Right hindlimb (tissue), 1 donor: ENCODE results near the gene DMBX1.

Source experiments
- DNase-seq: peaks from one replicate; pipeline ENCODE4 v3.0.0-alpha.2; 2018

DMBX1 gene

DNA sequence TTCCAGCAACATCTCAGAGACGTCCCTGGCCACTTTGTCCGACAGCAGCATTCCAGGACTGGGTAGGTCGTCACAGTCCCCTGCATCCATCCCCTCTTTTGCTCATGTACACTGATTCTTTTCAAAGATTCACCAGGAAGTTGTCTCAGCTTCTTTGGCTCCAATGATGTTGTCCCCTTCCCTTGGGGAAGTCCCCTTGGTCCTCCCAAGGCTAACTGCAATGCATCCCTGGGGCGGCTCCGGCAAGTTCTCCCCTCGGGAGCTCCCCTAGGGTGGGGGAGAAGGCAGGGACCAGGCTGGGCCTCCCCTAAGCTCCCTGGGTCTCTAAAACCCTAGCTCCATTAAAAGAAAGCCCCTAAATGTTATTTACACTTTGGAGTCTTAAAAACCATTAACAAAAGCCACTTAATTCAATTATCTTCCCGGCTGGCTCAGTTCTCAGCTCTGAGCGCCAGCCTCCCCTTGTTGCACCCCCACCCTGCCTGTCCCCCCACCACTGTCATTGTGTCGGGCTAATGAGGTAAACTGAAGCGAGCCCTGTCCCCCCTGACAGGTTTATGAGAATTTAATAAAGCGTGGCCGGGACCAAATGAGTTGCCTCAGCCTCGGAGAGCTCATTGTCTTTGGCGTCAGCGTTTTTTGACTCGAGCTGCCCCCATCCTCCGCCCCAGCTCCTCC is 36.5 kb downstream of the DMBX1 start:
- DNase-seq, result no peak

DNA sequence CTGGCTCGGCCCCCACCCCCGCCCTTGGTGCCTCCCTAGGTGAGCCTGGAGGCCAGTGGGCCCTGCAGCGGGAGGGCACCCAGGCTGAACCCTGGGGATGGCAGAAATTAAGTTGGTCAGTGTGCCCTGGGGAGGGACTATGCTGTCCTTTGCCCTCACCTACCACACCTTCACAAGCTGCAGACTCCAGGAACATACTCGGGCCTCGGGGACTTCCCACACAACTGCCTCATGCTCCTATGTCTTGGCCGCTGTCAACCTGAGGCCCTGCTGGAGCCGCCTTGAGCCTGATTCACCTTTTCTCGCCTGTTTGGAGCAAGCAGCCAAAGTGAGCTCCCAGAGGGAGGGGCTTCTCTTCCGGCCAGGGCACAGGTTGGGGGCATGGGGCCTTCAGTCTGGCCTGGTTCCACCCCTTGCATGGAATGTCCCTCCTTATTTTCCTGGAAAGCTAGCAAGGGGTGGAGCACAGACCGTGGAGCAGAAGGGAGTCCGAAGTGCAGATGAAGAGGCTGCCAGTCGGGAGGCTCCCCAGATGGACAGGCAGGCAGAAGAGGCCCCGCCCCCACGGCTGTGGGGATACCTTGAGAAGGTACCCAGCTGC is 37.2 kb downstream of the DMBX1 start:
- no peak for DNase-seq

DNA sequence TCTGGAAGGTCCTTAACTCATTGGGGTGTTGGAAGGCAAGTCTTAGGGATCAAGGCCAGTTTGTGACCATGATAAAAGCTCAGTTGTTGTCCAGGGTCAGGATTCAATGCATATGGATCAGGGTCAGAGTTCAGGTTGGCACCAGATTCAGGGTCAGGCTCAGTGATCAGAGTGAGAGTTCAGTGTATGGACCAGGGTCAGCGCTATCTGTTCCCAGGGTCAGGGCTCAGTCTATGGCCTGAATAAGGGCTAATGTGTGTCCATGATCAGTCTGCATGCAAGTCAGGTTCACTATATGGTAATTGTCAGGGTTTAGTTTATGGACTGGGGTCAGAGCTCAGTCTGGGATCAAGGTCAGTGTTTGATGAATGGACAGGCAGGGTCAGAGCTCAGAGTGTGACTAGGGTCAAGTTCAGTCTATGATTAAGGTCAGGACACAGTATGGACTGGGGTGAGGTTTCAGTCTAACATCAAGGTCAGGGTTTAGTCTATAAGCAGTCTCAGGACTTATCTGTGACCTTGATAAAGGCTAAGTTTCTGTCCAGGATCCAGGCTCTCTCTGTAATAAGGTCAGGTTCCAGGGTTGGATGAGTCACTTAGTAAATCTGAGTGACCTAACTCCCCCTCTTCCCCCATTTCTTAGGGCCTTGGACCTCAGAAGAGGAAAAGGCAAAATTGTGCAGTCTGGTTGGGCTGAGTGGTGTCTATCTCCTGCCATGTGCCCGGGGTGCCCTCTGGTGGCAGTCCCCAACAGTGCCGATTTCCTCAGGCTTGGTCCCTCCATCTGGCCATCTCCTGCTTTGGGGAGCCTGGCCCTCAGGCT is 38.0 kb downstream of the DMBX1 start:
- peak; percentile 75 for DNase-seq

DNA sequence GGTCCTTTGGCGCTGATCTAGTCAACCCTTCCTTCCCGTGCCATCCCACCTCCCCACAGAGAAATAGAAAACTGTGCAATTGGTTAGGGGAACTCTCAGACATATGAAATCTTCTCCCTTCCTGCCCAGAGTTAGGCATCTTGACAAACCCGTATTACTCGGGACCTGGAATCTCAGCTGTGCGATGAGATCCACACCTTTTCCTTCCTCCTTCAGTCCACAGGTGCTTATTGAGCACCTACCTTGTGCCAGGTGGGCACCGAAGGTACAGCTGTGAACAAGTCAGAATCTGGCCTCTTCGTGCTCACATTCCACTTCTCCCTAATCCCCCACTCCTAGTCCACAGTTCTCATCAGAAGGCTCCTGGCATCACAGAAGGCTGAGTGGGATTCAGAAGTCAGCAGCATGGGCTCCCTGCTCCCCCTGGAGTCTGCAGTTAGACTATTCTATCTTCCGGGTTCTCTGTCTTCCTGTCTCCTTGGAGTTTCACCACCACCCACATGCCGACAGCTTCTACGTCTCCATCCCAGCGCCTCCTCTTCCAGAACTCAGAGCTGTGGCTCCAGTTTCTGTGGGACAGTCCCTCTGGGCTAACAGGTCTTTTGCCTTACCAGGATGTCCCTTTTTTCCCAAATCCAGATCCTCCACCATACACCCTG is 38.8 kb downstream of the DMBX1 start:
- DNase-seq, result no peak

DNA sequence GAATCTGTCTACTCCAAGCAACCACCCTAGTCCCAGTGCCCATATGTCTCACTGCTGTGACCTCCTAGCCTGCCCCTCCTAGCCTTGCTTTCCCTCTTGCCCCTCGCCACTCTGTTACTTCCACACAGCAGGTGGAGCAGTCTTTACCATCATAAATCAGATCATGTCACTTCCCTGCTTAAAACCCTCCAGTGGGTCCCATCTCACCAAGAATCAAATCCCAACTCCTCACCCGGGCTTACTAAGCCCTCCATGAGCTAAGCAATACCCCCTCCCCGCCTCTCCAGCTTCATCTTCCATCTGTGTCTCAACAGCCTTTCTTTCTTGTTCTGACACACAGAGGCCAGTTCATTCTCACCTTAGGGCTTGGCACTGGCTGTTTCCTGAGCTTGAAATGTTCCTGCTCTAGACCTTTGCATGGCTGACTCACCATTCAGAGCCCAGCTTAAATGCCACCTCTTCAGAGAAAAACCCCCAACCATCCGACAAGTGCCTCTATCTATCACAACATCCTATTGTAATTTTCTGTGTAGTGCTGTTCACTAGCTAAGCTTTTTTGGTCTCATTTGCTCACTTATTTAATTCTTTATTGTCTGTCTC is 39.5 kb downstream of the DMBX1 start:
- no peak for DNase-seq

DNA sequence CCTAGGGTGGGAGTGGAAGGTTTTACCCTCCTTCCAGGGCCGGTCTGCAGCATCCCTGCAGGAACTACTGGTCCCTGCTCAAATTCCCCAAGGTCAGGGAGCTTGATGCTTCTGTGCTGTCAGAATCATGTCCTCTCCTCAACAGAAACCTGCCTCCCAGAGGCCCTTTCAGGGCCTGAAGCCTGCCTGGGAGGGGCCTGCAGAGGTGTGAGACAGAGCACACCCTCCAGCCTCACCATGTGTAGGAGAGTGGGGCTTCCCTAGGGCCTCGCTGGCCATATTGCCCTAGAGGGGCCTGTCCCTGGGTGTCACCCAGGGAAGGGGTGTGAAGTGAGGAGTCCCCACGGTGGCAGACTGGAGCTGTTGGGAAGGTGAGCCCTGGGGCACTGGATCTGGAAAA is 40.7 kb downstream of the DMBX1 start:
- DNase-seq, result no peak

DNA sequence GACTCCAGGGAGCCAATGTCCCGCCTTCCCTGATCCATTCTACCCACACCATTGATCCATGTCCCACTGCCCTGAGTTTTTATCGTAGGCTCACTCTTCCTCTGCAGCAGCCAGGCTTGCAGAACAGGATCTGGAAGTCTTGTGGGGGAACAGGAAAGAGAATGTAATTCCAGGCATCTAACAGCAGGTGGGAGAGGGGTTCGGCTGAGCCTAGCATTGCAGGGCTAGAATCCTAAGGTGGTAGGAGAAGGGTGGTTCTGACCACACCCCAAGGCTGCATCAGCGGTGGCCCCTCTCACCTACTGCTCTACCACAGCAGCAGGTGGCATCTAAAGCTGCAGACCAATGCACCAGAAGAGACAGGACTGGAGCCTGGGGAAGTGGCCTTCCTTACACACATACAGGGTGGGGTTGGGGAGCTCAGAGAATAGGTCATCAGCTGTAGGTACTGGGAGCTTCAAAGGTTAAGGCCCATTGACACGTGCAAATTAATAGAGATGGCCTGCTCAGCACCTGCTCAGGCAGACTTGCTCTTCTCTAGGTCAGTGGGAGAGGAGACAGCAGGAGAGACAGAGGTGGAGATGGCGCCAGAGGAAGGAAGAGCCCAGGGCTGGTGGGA is 41.3 kb downstream of the DMBX1 start:
- no peak for DNase-seq

DNA sequence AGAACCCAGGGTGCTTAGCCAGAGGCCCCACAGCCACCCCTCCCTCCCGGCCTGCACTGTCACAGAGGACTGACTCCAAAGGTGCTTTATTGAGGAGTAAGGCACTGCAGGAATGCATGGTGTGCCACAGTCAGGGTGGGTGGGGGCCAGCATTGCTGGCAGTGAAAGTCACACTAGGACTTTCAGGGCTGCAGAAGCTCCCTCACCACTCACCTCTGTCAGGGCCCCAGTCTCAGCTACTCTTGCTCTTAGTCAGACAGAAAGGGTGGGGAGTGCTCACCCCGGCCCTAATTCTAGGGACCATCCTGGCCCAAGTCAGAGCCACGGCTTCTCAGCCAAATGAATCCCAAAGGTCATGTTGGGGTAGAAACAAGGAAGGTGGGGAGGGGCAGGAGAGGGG is 42.5 kb downstream of the DMBX1 start:
- DNase-seq, result no peak

DNA sequence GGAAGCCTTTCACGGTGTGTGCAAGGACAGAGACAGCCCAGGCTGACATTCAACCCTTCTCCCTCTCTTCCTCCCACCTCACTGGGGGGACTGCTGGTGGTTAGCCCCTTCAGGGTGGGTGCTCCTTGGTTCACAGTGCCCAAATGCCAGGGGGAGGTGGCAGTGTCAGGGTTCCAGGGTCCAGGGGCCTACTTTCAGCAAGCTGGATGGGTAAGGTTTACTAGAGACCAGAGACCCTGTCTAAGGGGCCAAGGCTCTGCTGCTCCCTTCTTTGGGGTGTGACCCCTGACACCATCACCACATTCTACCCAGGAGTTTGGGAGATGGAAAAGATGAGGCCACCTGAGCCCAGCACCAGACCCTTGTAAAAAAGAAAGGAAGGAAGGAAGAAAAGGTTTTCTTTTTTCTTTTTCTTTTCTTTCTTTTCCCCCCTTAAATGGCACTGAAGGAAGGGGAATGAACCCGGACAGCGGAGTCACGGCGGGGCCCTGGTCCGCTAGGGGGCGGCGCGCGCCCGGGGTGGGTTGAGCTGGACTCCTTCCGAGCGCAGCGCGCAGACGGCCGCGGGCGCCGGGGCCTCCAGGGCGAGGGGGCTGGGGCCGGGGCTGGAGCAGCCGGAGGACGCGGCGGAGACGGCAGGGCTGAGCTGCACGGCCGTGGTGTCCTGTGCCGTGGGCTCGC is 43.0 kb downstream of the DMBX1 start:
- peak; percentile 76 for DNase-seq

DNA sequence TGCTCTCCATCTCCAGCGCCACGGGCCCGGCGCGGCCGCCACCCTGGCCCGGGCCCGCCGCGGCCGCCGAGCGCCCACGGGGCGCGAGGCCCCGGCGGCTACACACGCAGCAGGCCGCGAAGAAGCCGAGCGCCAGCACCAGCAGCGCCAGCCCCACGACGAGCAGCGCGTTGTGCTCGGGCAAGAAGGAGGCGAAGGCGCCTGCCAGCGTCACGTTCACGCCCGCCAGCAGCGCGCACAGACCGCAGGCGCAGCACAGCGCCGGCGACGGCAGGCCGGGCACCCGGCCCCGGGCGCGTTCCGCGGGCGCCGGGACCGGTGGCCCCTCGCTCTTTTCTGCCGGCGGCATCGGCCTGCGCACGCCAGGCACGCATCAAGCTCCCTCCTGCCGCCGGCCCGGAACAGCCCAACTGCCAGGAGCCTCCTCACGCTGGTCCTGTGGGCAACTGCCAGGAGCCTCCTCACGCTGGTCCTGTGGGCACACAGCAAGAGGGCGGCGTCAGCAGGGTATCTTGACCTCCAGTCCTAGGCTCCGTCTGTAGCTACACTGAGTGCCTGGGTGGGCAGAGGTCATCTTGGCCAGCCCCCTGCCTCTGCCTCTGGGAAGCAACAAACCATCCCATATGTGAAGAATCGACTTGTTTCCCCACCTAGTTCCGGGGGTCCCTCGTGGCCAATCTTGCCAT is 43.7 kb downstream of the DMBX1 start:
- DNase-seq, result peak; percentile 67

DNA sequence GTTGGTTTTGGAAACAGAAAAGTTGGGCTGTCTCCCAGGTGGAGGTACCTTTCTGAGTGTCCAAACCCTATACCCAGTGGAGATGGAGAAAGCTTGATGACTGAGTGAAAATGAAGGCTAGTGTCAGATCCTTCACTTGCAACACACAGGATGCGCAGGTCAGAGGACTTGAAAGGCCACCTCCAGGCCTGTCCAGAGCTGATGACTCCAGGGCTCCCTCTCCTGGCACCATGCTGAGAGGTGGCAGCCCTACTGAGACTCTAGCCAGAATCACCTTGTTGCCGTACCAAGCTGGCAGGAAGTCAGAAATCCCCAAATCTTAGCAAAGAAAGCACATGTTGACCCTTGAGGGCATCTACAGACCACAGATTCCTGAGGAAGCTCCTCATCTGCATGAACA is 45.4 kb downstream of the DMBX1 start:
- no peak for DNase-seq

DNA sequence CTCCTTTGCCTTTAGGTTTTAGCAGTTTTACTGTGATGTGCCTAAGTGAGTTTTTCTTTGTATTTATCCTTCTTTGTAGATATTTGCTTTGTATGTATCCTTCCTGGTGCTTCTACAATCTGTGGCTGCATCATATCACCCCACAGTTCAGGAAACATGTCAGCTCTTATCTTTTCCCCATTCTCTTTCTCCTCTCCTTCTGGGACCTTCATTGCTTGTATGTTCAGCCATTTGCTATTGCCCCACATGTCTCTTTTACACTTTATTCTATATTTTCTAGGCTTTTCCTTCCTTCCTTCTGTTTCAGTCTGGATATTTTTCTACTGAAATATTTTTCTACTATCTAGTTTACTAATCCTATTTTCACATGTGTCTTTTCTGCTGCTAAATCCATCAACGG is 46.9 kb downstream of the DMBX1 start:
- DNase-seq, result no peak

DNA sequence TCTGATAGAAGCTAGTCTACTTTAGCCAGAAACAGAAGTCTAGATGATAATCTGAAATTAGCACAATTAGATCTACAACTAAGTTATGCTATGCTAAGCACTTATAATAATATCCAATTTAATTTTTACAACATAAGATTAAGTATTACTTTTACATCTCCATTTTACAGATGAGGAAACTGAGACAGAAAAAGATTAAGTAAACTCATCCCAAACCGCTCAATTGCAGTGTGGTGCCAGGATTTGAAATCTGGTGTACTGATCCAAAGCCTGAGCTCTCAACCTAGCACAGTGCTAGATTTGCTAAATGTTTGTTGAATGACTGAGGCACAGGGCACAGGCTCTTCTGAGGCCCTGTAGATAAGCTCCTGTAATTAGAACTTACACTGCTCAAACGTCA is 48.0 kb downstream of the DMBX1 start:
- DNase-seq, result no peak

DNA sequence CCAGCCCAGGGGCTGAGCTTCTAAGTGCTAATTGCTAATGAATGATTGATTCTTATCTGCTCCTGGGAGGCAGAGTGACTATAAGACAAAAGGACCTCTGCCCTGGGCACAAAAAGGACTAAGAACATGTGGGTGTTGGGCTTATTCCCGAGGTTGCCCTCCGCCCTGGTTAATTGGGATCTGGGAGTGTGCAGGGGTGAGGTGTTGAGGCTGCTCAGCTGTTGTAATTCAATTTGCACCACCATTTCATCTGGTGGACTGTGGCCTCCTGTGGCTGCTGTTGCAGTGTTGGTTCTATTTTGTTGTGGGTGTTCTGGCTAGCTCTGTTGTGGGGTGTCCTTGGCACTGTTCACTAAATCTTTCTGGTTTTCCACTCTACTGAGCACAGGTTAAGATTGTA is 48.5 kb downstream of the DMBX1 start:
- no peak for DNase-seq
